Measurements from ENCODE around the gene PARD6B. TPM values are rescaled to one million over a fixed set of nuclear protein-coding genes. Genes with fewer than 3 reads are reported as not detected.

PARD6B gene
- 4.0 TPM for total RNA-seq (ENCODE audit: unreplicated experiment)
- long read RNA-seq, partial matches to known transcripts = 0 of 3 reads
- long read RNA-seq, other reads (novel, unspliced or antisense) = 3 of 3 reads

GRCh38 chr20:50731055-50731929, at the start of gene PARD6B:
PARD6B (plus strand) TSS chr20:50731580; CDS start chr20:50731787, 207 bp downstream.
- peaks cover 6% of the 10 kb centered on the region for H3K9me3 Mint-ChIP-seq (ENCODE audit: unreplicated experiment)
- peak; percentile 98 for DNase-seq
- H3K4me1 Mint-ChIP-seq (ENCODE audit: low read depth, unreplicated experiment) = peaks cover 8% of the 10 kb centered on the region
- H3K27ac Mint-ChIP-seq (ENCODE audit: unreplicated experiment) = peak within 1 kb of the TSS; percentile 52
- peak within 1 kb of the TSS; percentile 91 for H3K4me3 Mint-ChIP-seq (ENCODE audit: unreplicated experiment)
- TF ChIP-seq CTCF (IDR thresholded peaks at IDR 0.05; ENCODE audit: partially characterized antibody, unreplicated experiment) = no peak
- H3K27me3 Mint-ChIP-seq (ENCODE audit: unreplicated experiment) = peaks cover 6% of the 10 kb centered on the region
- H3K36me3 Mint-ChIP-seq (ENCODE audit: unreplicated experiment) = no peaks in the 10 kb centered on the region

GRCh38 chr20:50682065-50682464, 49.3 kb upstream of the PARD6B start:
- Mint-ChIP-seq H3K9me3 (ENCODE audit: unreplicated experiment) (no peaks in the 10 kb centered on the region), H3K27ac (ENCODE audit: unreplicated experiment) (no peak overlapping the region), H3K4me1 (ENCODE audit: low read depth, unreplicated experiment) (no peaks in the 10 kb centered on the region), H3K27me3 (ENCODE audit: unreplicated experiment) (no peaks in the 10 kb centered on the region), H3K36me3 (ENCODE audit: unreplicated experiment) (no peaks in the 10 kb centered on the region), H3K4me3 (ENCODE audit: unreplicated experiment) (no peak overlapping the region)
- no peak for DNase-seq
- TF ChIP-seq CTCF (IDR thresholded peaks at IDR 0.05; ENCODE audit: partially characterized antibody, unreplicated experiment) = no peak

- no peaks in the 10 kb centered on the region for H3K36me3 Mint-ChIP-seq (ENCODE audit: unreplicated experiment)
These were observed 48.3 kb upstream of the PARD6B start for GRCh38 chr20:50682947-50683530.

GRCh38 chr20:50683570-50683969, 47.8 kb upstream of the PARD6B start:
- Mint-ChIP-seq H3K36me3 (ENCODE audit: unreplicated experiment) (no peaks in the 10 kb centered on the region), H3K9me3 (ENCODE audit: unreplicated experiment) (no peaks in the 10 kb centered on the region), H3K4me3 (ENCODE audit: unreplicated experiment) (no peak overlapping the region), H3K27ac (ENCODE audit: unreplicated experiment) (no peak overlapping the region), H3K27me3 (ENCODE audit: unreplicated experiment) (no peaks in the 10 kb centered on the region), H3K4me1 (ENCODE audit: low read depth, unreplicated experiment) (no peaks in the 10 kb centered on the region)
- TF ChIP-seq CTCF (IDR thresholded peaks at IDR 0.05; ENCODE audit: partially characterized antibody, unreplicated experiment) = no peak
- DNase-seq = no peak

More at GRCh38 chr20:50682947-50683530, 48.3 kb upstream of the PARD6B start:
- no peak for DNase-seq
- TF ChIP-seq CTCF (IDR thresholded peaks at IDR 0.05; ENCODE audit: partially characterized antibody, unreplicated experiment) = no peak
- H3K27ac Mint-ChIP-seq (ENCODE audit: unreplicated experiment) = no peak overlapping the region
- H3K27me3 Mint-ChIP-seq (ENCODE audit: unreplicated experiment) = no peaks in the 10 kb centered on the region
- no peaks in the 10 kb centered on the region for H3K4me1 Mint-ChIP-seq (ENCODE audit: low read depth, unreplicated experiment)
- no peaks in the 10 kb centered on the region for H3K9me3 Mint-ChIP-seq (ENCODE audit: unreplicated experiment)
- H3K4me3 Mint-ChIP-seq (ENCODE audit: unreplicated experiment) = no peak overlapping the region

GRCh38 chr20:50686821-50687220, 44.6 kb upstream of the PARD6B start:
- H3K27me3 Mint-ChIP-seq (ENCODE audit: unreplicated experiment) = peaks cover 9% of the 10 kb centered on the region
- H3K27ac Mint-ChIP-seq (ENCODE audit: unreplicated experiment) = no peak overlapping the region
- peaks cover 8% of the 10 kb centered on the region for H3K4me1 Mint-ChIP-seq (ENCODE audit: low read depth, unreplicated experiment)
- DNase-seq = no peak
- no peaks in the 10 kb centered on the region for H3K9me3 Mint-ChIP-seq (ENCODE audit: unreplicated experiment)
- H3K36me3 Mint-ChIP-seq (ENCODE audit: unreplicated experiment) = no peaks in the 10 kb centered on the region
- no peak for TF ChIP-seq CTCF (IDR thresholded peaks at IDR 0.05; ENCODE audit: partially characterized antibody, unreplicated experiment)
- H3K4me3 Mint-ChIP-seq (ENCODE audit: unreplicated experiment) = no peak overlapping the region
